Hepatocyte (in vitro differentiated cells): ENCODE results near the gene UBE3C. TPM values are rescaled to one million over a fixed set of nuclear protein-coding genes. Genes with fewer than 3 reads are reported as not detected.
"Not testable (repeated sequence)": the region's sequence is repeated elsewhere in the genome, so short reads cannot be mapped to it uniquely, and the experiment has no call there.

Experiments used
- DNase-seq: peaks from one replicate; pipeline ENCODE4 v3.0.0-alpha.2; 2016; ENCODE audit warnings: low spot score
- H2AFZ ChIP-seq: fragments of 200-600 bp; sonication (generic); 2 replicates; pipeline ENCODE4 v1.6.0; 2016; ENCODE audit warnings: antibody characterized with exemption, mild to moderate bottlenecking
- H3K27ac ChIP-seq: fragments of 200-600 bp; sonication (generic); 2 replicates; pipeline ENCODE4 v1.5.1; 2016; ENCODE audit warnings: mild to moderate bottlenecking
- H3K27me3 ChIP-seq: fragments of 200-600 bp; sonication (generic); 2 replicates; pipeline ENCODE4 v1.6.1; 2016
- H3K36me3 ChIP-seq: fragments of 200-600 bp; sonication (generic); replicated peaks from 2 replicates; pipeline ENCODE4 v1.5.1; 2016; ENCODE audit warnings: low read depth; ENCODE audit not compliant: insufficient read depth
- H3K4me1 ChIP-seq: fragments of 200-600 bp; sonication (generic); 2 replicates; pipeline ENCODE4 v1.5.1; 2016; ENCODE audit warnings: mild to moderate bottlenecking, moderate library complexity; ENCODE audit not compliant: insufficient read depth
- H3K4me2 ChIP-seq: fragments of 200-600 bp; sonication (generic); 2 replicates; pipeline ENCODE4 v1.6.0; 2016
- H3K4me3 ChIP-seq: fragments of 200-600 bp; sonication (generic); 2 replicates; pipeline ENCODE4 v1.5.1; 2016; ENCODE audit warnings: mild to moderate bottlenecking
- H3K79me2 ChIP-seq: fragments of 200-600 bp; sonication (generic); 2 replicates; pipeline ENCODE4 v1.6.0; 2017; ENCODE audit warnings: mild to moderate bottlenecking
- H3K9me2 ChIP-seq: fragments of 200-600 bp; sonication (generic); replicated peaks from 2 replicates; pipeline ENCODE4 v1.6.0; 2017; ENCODE audit warnings: mild to moderate bottlenecking; ENCODE audit not compliant: insufficient read depth
- H3K9me3 ChIP-seq: fragments of 200-600 bp; sonication (generic); 2 replicates; pipeline ENCODE4 v1.5.1; 2016; ENCODE audit warnings: low read depth, mild to moderate bottlenecking
- H4K20me1 ChIP-seq: fragments of 200-600 bp; sonication (generic); 2 replicates; pipeline ENCODE4 v1.6.0; 2016; ENCODE audit warnings: mild to moderate bottlenecking; ENCODE audit not compliant: insufficient read depth, poor library complexity, severe bottlenecking
- EZH2 ChIP-seq: fragments of 200-600 bp; sonication (generic); IDR thresholded peaks from 2 replicates; pipeline ENCODE4 v1.6.1; 2016; ENCODE audit warnings: antibody characterized with exemption, mild to moderate bottlenecking, borderline replicate concordance
- EZH2phosphoT487 ChIP-seq: fragments of 200-600 bp; sonication (generic); IDR thresholded peaks from one replicate; pipeline ENCODE4 v1.6.1; 2018; ENCODE audit warnings: antibody characterized with exemption, mild to moderate bottlenecking, low read depth, moderate library complexity; ENCODE audit not compliant: unreplicated experiment, severe bottlenecking
- WGBS: methylation state at CpG from one replicate; pipeline ENCODE4 v1.1.6; 2016; ENCODE audit warnings: low lambda C conversion rate; ENCODE audit errors: missing lambda C conversion rate; 5-methylcytosine and 5-hydroxymethylcytosine counted together
- polyA plus RNA-seq: library from polyadenylated mRNA; unstranded; fragments of >200 nt; fragmentation: Nextera tagmentation; extraction: Ambion mirVana; gene quantifications from 2 replicates; pipeline ENCODE4 v1.2.1, GENCODE V29; 2016
- total RNA-seq: library from RNA; depleted of rRNA; stranded (reverse); fragments of >200 nt; gene quantifications from 2 replicates; pipeline ENCODE4 v1.2.3, GENCODE V29; 2014
- TF ChIP-seq, protein P1 (sequence below): fragments of 200-600 bp; sonication (generic); IDR thresholded peaks from 2 replicates; pipeline ENCODE4 v1.5.1; 2016; ENCODE audit warnings: antibody characterized with exemption, mild to moderate bottlenecking; ENCODE audit not compliant: poor library complexity

UBE3C gene
- total and polyA plus RNA-seq, 2 experiments from 2014 or later, result 24.6 to 72.6 TPM

DNA sequence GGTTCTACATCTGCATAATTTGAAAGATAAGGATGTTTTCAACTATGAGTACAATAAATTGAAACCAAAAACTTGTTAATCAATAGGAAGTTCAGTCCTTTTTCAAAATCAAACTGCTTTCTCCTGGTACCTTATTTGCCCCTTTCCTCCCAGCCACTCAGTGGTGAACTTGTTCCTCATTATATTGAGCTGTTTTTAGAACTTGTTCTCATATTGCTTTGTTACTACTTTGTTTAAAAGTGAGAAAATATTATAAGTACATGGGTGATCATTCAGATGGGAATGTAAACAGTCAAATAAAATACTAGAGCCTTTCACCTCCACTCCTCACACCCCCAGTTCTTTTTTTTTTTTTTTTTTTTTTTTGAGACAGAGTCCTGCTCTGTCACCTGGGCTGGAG, 17.2 kb downstream of the UBE3C start:
- Histone ChIP-seq H3K9me2 (no peaks in the 10 kb centered on the region), H3K79me2 (peaks cover 100% of the 10 kb centered on the region), H3K36me3 (no peaks in the 10 kb centered on the region), H3K27ac (no peak overlapping the region), H3K4me1 (no peaks in the 10 kb centered on the region), H3K4me3 (no peak overlapping the region), H3K4me2 (no peak overlapping the region), H3K27me3 (no peaks in the 10 kb centered on the region), H2AFZ (no peak overlapping the region), H3K9me3 (no peaks in the 10 kb centered on the region), H4K20me1 (peaks cover 94% of the 10 kb centered on the region)
- TF ChIP-seq EZH2, result no peak
- no peak for TF ChIP-seq EZH2phosphoT487
- TF ChIP-seq, protein P1, sequence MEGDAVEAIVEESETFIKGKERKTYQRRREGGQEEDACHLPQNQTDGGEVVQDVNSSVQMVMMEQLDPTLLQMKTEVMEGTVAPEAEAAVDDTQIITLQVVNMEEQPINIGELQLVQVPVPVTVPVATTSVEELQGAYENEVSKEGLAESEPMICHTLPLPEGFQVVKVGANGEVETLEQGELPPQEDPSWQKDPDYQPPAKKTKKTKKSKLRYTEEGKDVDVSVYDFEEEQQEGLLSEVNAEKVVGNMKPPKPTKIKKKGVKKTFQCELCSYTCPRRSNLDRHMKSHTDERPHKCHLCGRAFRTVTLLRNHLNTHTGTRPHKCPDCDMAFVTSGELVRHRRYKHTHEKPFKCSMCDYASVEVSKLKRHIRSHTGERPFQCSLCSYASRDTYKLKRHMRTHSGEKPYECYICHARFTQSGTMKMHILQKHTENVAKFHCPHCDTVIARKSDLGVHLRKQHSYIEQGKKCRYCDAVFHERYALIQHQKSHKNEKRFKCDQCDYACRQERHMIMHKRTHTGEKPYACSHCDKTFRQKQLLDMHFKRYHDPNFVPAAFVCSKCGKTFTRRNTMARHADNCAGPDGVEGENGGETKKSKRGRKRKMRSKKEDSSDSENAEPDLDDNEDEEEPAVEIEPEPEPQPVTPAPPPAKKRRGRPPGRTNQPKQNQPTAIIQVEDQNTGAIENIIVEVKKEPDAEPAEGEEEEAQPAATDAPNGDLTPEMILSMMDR, result no peak
- DNase-seq, result no peak

DNA sequence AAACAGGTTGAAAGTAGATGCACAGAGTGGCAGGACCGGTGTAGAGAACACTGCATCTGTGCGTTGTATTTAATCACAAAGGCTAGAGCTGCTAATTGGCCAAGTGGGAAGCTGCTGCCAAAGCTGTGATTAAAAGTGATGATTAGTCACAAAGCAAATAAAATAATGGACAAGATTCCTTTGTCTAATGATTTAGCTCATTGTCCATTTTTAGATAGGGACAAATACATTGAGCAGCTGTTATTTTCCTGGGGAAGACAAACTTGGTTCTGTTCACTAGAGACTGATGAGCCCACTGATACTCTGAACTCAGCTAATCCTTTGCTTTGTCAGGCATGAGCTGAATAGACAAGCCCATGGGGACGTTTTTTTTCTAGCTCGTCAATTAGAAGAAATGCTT, 19.7 kb downstream of the UBE3C start:
- Histone ChIP-seq H4K20me1 (peaks cover 81% of the 10 kb centered on the region), H3K79me2 (peaks cover 98% of the 10 kb centered on the region)
- TF ChIP-seq, protein P1, result no peak
- TF ChIP-seq EZH2phosphoT487, result no peak

DNA sequence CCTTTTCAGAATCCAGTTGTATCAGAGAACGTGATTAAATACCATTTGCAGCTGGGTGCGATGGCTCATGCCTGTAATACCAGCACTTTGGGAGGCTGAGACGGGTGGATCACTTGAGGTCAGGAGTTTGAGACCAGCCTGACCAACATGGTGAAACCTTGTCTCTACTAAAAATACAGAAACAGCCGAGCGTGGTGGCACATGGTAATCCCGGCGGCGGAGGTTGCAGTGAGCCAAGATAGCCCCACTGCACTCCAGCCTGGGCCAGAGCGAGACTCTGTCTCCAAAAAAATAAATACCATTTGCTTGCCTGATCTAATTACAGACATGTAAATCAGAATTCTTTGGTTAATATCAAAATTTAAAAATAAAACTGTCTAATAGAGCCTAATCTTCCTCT, 20.8 kb downstream of the UBE3C start:
- not testable (repeated sequence) for H3K9me3 ChIP-seq, H3K27me3 ChIP-seq, DNase-seq, H3K27ac ChIP-seq, H3K36me3 ChIP-seq, H3K4me2 ChIP-seq, H3K4me1 ChIP-seq, H3K4me3 ChIP-seq, H2AFZ ChIP-seq, H3K9me2 ChIP-seq
- peaks cover 97% of the 10 kb centered on the region for H3K79me2 ChIP-seq
- WGBS, result 94% methylated on average over 9 of the region's 9 CpGs
- peaks cover 69% of the 10 kb centered on the region for H4K20me1 ChIP-seq

More for the DNA sequence above, 19.7 kb downstream of the UBE3C start:
- Histone ChIP-seq H3K9me2 (no peaks in the 10 kb centered on the region), H3K9me3 (no peaks in the 10 kb centered on the region), H3K4me1 (no peaks in the 10 kb centered on the region), H3K27ac (no peak overlapping the region), H3K4me2 (no peak overlapping the region), H3K27me3 (no peaks in the 10 kb centered on the region), H3K36me3 (no peaks in the 10 kb centered on the region), H3K4me3 (no peak overlapping the region), H2AFZ (no peak overlapping the region)
- no peak for DNase-seq
- 78% methylated on average over 4 of the region's 4 CpGs for WGBS

DNA sequence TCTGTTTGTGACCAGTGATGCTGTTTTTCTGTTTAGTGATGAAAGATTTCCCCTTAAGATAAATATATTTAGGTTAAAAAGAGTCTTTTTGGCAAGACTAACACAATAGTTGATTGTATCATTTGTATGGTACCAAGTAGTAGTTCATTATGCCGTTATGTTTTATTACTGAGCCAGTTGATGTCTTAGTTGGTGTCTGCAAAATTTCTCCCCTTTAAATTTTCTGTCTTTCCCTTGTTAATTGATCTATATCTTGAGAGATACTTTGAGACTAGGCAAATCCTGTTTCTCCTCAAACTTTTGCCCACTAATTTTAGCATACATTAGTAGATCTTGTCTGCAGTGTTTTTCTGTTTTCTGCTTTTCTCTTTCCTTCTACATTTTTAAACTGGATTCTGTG, 21.7 kb downstream of the UBE3C start:
- H2AFZ ChIP-seq, result no peak overlapping the region

More for the DNA sequence above, 21.7 kb downstream of the UBE3C start:
- no peaks in the 10 kb centered on the region for H3K9me3 ChIP-seq
- no peak for DNase-seq
- H3K27me3 ChIP-seq, result no peaks in the 10 kb centered on the region
- H3K9me2 ChIP-seq, result no peaks in the 10 kb centered on the region
- no peak for TF ChIP-seq EZH2phosphoT487
- no peak for TF ChIP-seq EZH2
- TF ChIP-seq, protein P1, result no peak
- no peak overlapping the region for H3K4me2 ChIP-seq
- 73% methylated on average over 1 of the region's 1 CpG for WGBS
- H3K4me3 ChIP-seq, result no peak overlapping the region
- peaks cover 97% of the 10 kb centered on the region for H3K79me2 ChIP-seq
- H3K4me1 ChIP-seq, result no peaks in the 10 kb centered on the region
- H4K20me1 ChIP-seq, result peaks cover 61% of the 10 kb centered on the region
- H3K36me3 ChIP-seq, result no peaks in the 10 kb centered on the region
- no peak overlapping the region for H3K27ac ChIP-seq
